GM19455 (cell line): ENCODE data around the gene ATOH8.

Experiments
- ATAC-seq: cut with Tn5 transposase; IDR thresholded peaks from one replicate; pipeline ENCODE4 v1.9.1; 2021; ENCODE audit not compliant: unreplicated experiment

ATOH8 gene

GRCh38 chr2:85735691-85736090, 18.1 kb upstream of the ATOH8 start:
- ATAC-seq, result no peak

GRCh38 chr2:85736456-85737355, 17.1 kb upstream of the ATOH8 start:
- no peak for ATAC-seq

GRCh38 chr2:85737481-85737880, 16.3 kb upstream of the ATOH8 start:
- ATAC-seq, result no peak

GRCh38 chr2:85737961-85738360, 15.8 kb upstream of the ATOH8 start:
- ATAC-seq, result no peak

GRCh38 chr2:85740193-85740592, 13.6 kb upstream of the ATOH8 start:
- no peak for ATAC-seq

GRCh38 chr2:85741211-85741832, 12.5 kb upstream of the ATOH8 start:
- no peak for ATAC-seq

- no peak for ATAC-seq
Measured at GRCh38 chr2:85741833-85742455, 11.8 kb upstream of the ATOH8 start.

- ATAC-seq, result no peak
Measured at GRCh38 chr2:85743304-85743978, 10.3 kb upstream of the ATOH8 start.

GRCh38 chr2:85744055-85744454, 9.7 kb upstream of the ATOH8 start:
- ATAC-seq, result no peak

GRCh38 chr2:85744741-85745601, 8.8 kb upstream of the ATOH8 start:
- no peak for ATAC-seq

- no peak for ATAC-seq
Measured at GRCh38 chr2:85745619-85746018, 8.2 kb upstream of the ATOH8 start.

- ATAC-seq, result no peak
Measured at GRCh38 chr2:85746321-85747004, 7.3 kb upstream of the ATOH8 start.

GRCh38 chr2:85747441-85747840, 6.3 kb upstream of the ATOH8 start:
- ATAC-seq, result no peak

- no peak for ATAC-seq
Measured at GRCh38 chr2:85748039-85748734, 5.6 kb upstream of the ATOH8 start.

- ATAC-seq, result no peak
Measured at GRCh38 chr2:85748985-85749875, 4.6 kb upstream of the ATOH8 start.

- ATAC-seq, result no peak
Measured at GRCh38 chr2:85750587-85751575, 2.9 kb upstream of the ATOH8 start.

GRCh38 chr2:85751627-85752026, 2.2 kb upstream of the ATOH8 start:
- no peak for ATAC-seq
